Germinal center (tissue), 1 donor: ENCODE results near the gene SMIM29.
"Not testable (repeated sequence)": the region's sequence is repeated elsewhere in the genome, so short reads cannot be mapped to it uniquely, and the experiment has no call there.

Source experiments
- DNase-seq: peaks from one replicate; pipeline ENCODE4 v3.0.0; 2012; ENCODE audit warnings: mixed read lengths, low spot score

Gene SMIM29

DNA sequence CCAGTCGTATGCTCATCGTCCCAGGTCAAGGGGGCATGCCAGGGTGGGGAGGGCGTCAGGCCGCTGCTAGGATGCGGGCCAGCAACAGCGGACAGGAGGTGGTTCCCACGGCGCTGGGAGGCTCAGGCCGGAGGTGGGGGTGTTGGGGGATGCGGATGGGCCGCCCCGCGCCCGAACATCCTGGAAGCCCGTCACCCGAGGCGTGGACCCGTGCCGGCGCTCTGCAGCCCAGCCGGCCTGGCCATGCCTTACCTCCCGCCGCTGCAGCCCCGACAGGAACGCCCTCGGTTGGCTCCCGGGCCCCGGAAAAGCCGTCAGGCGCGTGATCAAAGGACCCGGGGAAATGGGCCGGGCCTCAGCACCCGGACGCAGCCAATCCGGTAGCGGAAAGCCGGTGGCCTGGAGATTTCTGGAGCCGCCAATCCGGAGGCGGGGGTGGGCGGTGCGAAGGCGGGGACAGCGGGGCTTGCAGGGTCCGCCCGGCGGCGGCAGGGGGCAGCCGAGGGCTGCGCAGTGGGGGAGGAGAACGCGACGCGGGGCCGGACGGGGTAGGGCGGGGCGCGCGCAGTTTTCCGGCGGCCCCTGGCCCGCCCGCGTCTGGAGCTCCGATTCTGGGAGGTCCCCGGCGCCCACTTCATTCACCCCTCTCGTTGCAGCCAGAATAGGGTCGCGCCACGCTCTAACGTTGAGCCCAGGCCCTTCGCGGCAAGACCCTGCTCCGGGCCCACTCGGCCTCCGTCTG, at the start of gene SMIM29:
SMIM29 (minus strand) TSS at position 280 of the 742 bp plus-strand sequence. CDS start 1,215 bp downstream, outside the sequence.
- DNase-seq, result peak; percentile 96

DNA sequence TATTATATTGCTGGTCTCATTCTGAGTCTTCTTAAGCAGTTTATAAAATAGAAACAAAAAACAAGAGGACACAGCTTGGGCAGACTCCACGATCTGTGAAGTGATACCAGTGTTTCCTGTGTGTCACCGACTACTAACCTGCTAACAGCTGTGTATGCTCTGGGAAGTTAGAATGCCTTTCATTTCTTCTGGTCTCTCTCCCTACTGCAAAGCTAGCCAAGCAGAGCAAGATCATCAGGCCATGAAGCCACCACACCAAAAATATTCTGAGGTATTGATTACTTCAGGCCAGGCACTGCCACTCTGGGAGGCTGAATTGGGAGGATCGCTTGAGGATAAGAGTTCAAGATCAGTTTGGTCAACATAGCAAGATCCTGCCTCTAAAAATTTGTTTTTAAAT, 46.9 kb upstream of the SMIM29 start:
- peak; percentile 72 for DNase-seq

DNA sequence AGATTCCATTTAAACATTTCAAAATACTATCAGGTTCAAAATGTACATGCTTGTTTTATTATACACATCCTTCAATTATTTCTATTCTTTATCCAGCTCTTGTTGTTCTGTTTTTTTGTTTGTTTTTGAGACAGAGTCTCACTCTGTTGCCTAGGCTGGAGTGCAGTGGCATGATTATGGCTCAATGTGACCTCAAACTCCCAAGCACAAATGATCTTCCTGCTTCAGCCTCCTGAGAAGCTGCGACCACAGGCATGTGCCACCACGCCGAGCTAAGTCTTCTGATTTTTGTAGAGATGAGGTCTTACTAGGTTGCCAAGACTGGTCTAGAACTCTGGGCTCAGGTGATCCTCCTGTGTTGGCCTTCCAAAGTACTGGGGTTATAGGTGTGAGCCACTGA, 44.1 kb upstream of the SMIM29 start:
- no peak for DNase-seq

- DNase-seq, result no peak
Observed at GRCh38 chr6:34289137-34289536, 40.3 kb upstream of the SMIM29 start.

DNA sequence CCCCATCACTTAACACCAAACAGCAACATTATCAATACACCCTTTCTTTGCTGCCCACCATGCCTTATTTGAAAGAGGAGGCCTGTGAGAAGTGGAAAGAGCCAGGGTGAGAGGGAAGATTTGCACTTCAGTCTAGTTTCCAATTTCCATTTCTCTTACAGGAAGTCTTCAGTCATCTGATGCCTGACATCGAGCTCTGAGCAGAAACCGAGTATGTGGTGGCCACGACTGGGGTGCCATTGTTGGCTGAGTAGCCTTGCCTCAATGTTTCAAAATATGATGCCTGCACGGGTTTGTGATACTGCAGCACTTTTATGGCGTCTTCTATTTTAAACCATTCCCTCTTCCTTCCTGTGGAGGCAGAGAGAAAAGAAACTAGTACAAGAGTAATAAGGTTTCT, 39.8 kb upstream of the SMIM29 start:
- DNase-seq, result no peak

GRCh38 chr6:34285448-34286164, 36.8 kb upstream of the SMIM29 start:
- DNase-seq, result no peak

- DNase-seq, result peak; percentile 32
Observed at GRCh38 chr6:34284563-34285447, 36.0 kb upstream of the SMIM29 start.

- DNase-seq, result no peak
Observed at GRCh38 chr6:34281702-34282334, 33.0 kb upstream of the SMIM29 start.

GRCh38 chr6:34280216-34280615, 31.4 kb upstream of the SMIM29 start:
- no peak for DNase-seq

GRCh38 chr6:34278833-34279232, 30.0 kb upstream of the SMIM29 start:
- DNase-seq, result no peak

- DNase-seq, result no peak
Observed at GRCh38 chr6:34277763-34278112, 28.9 kb upstream of the SMIM29 start.

DNA sequence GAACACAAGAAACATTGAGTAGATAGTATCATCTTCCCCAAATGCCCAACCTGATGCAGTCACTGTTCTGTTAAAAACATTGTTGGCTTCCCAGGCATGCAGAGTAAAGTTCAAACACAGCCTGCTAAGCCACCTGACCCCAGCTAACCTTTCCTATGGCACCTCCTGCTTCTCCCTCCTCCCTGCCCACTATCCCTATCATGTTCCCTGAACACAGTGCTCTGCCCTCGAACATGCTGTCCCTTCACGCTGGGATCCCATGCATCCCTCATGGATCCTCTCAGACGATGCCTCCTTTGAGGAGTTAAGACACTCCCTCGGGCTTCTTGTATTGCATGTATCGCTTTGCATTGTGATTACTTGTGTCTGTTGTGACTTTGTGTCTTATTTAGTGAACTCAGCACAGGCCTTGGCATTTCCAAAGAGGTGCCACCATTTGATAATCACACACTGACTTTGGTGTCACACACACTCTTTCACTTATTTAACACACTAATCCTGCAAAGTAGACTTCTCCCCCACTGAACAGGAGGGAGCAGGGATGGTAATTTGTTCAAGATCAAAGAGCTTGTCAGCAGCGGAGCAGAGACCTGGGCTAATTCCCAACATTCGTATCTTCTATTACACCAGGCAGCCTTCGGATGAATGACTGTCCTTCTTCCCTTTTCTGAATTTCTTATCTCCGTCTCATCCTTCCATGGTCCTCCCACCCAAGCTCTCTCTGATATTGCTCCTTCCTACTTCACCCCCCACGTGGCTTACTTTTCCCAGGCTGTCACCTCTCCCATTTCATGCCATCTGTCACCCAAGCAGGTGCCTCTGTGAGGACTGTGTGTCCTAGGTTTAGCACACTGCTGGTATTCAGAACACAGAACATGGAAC, 28.3 kb upstream of the SMIM29 start:
- no peak for DNase-seq

GRCh38 chr6:34276191-34276590, 27.4 kb upstream of the SMIM29 start:
- DNase-seq, result no peak

GRCh38 chr6:34275128-34275804, 26.5 kb upstream of the SMIM29 start:
- no peak for DNase-seq

DNA sequence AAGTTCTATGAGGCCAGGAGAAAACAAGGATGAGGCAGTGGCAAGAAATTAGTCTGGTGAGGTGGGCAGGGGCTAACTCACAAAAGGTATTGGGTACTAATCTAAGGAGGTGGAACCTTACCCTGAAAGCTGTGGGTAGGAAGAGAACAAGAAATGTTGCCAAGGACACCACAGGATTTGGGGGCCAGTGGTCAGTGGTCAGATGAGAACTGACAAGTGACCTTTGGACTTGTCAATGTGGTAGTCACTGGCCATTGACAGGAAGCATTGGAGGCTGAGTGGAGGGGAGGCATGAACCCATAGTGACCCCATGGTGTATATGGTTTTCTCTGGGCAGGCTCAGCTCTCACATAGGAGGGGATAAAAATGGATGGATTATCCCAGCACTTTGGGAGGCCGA, 25.3 kb upstream of the SMIM29 start:
- DNase-seq, result no peak

- DNase-seq, result no peak
Observed at GRCh38 chr6:34273242-34273805, 24.5 kb upstream of the SMIM29 start.

DNA sequence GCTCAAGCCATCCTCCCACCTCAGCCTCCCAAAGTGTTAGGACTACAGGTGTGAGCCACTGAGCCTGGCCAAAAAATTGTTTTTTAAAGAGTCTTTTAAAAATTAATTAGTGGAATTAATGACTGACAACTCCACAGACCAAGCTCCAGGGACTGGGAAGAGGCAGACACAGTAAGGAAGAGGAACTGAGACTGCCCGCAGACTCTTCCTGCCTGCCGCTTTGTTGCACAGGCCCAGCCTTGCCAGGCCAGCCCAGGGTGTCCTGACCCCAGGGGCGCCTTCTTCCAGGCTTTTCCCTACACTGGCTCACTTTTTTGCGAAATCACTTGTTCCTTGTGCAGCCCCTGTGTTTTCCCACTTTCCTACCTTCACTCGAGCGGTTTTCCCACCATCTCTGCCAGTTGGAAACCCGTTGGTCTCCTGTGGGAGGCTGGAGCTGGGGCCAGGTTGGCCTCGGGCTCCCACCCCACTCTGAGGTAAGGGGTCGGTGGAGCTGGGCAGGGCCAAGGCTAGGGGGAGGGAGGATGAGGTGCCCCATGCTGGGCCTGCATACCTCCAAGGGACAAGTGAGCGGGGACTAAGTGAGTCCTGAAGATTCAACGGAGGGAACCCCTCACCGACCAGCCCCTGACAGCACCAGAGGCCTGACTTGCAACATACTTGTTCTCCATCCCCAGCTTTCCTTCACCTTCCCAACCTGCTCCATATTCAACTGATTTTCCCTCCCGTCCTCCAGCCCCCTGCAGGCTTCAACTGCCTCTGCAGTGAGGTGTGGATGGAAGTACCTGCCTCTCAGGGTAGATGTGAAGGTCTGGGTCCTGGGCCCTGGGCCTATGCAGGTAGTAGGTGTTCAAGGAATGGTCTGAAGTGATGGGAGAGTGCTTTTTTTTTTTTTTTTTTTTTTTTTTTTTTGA, 23.5 kb upstream of the SMIM29 start:
- no peak for DNase-seq

- not testable (repeated sequence) for DNase-seq
Observed at GRCh38 chr6:34269658-34270341, 21.0 kb upstream of the SMIM29 start.

DNA sequence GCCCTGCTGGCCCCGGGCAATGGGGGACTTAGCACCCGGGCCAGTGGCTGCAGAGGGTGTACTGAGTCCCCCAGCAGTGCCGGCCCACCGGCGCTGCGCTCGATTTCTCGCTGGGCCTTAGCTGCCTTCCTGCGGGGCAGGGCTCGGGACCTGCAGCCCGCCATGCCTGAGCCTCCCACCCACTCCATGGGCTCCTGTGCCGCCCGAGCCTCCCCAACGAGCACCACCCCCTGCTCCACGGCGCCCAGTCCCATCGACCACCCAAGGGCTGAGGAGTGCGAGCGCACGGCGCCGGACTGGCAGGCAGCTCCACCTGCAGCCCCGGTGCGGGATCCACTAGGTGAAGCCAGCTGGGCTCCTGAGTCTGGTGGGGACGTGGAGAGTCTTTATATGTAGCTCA, 20.3 kb upstream of the SMIM29 start:
- not testable (repeated sequence) for DNase-seq
